Mucosa of descending colon (tissue), 3 donors: Measurements from ENCODE around the gene AHCYL2. TPM values are rescaled to one million over a fixed set of nuclear protein-coding genes. Genes with fewer than 3 reads are reported as not detected.

Experiments
- ATAC-seq: fragments of 200-7000 bp; cut with Tn5 transposase; one replicate; pipeline ENCODE4 v1.9.1; 2020; ENCODE audit warnings: mild to moderate bottlenecking, moderate library complexity
- DNase-seq, 3 donors: peaks; one replicate each; pipeline ENCODE4 v3.0.0-alpha.2; 2020
- H3K36me3 ChIP-seq: fragments of 200-600 bp; one replicate; pipeline ENCODE4 v1.8.0; 2021; ENCODE audit warnings: low read depth, mild to moderate bottlenecking
- H3K4me1 ChIP-seq: fragments of 200-600 bp; one replicate; pipeline ENCODE4 v1.8.0; 2021; ENCODE audit warnings: low read depth, mild to moderate bottlenecking
- H3K4me3 ChIP-seq: fragments of 200-600 bp; one replicate; pipeline ENCODE4 v1.8.0; 2021; ENCODE audit warnings: mild to moderate bottlenecking
- H3K9me3 ChIP-seq: fragments of 200-600 bp; one replicate; pipeline ENCODE4 v1.8.0; 2021; ENCODE audit warnings: mild to moderate bottlenecking
- CTCF ChIP-seq: fragments of 200-600 bp; IDR thresholded peaks from one replicate; pipeline ENCODE4 v1.8.0; 2022; ENCODE audit warnings: antibody characterized with exemption, mild to moderate bottlenecking
- intact Hi-C, 2 donors: fragments of 100-400 bp; cut with DNase I in 1 of 2; cut with micrococcal nuclease in 1 of 2; formaldehyde crosslinking; loops; one replicate each; pipeline versions ENCODE4 v1.11.0 to v1.11.1; 2022; cut with DNase I, micrococcal nuclease
- total RNA-seq, 3 donors: library from RNA; stranded (reverse); fragmentation: NEBNext Ultra II Directional in 2 of 3; extraction: Animal tissue kit (Norgen Biotek cat#: 25700) in 2 of 3; gene quantifications; one replicate each; pipeline versions ENCODE4 v1.2.1 to v1.2.4, GENCODE V29; 2021 to 2023
- donor health status: DM: no; HTN: no; CAD: no; lungs with moderate emphysema.
- donor health status: DM: no; HTN: no; CAD: no.
- donor health status: DM: no; HTN: yes; CAD: no.

Gene AHCYL2
- total RNA-seq, 3 donors from 2014 or later = 215 to 717 (median 467) TPM

- no peak for ATAC-seq
- H3K9me3 ChIP-seq = peaks cover 6% of the 10 kb centered on the region
- intact Hi-C loops = loop anchor here in 1 of 2 donors (10.0 kb wide), 1 partner anchor 63 kb away; no protein-coding TSS in a partner anchor
- no peak for DNase-seq
- H3K4me1 ChIP-seq = no peaks in the 10 kb centered on the region
- no peak overlapping the region for H3K4me3 ChIP-seq
- no peaks in the 10 kb centered on the region for H3K36me3 ChIP-seq
- no peak for TF ChIP-seq CTCF
Observed at GRCh38 chr7:129277629-129278028, 52.8 kb downstream of the AHCYL2 start.

GRCh38 chr7:129278688-129279087, 53.9 kb downstream of the AHCYL2 start:
- Histone ChIP-seq H3K4me1 (no peaks in the 10 kb centered on the region), H3K36me3 (no peaks in the 10 kb centered on the region), H3K9me3 (peaks cover 2% of the 10 kb centered on the region), H3K4me3 (no peak overlapping the region)
- intact Hi-C loops = loop anchor here in 1 of 2 donors (10.0 kb wide), 1 partner anchor 64 kb away; no protein-coding TSS in a partner anchor
- no peak for ATAC-seq
- no peak for DNase-seq
- no peak for TF ChIP-seq CTCF

GRCh38 chr7:129279757-129280156, 54.9 kb downstream of the AHCYL2 start:
- Histone ChIP-seq H3K9me3 (no peaks in the 10 kb centered on the region), H3K4me1 (no peaks in the 10 kb centered on the region), H3K36me3 (no peaks in the 10 kb centered on the region), H3K4me3 (no peak overlapping the region)
- TF ChIP-seq CTCF = no peak
- intact Hi-C loops = loop anchor here in 1 of 2 donors (10.0 kb wide), 1 partner anchor 65 kb away; no protein-coding TSS in a partner anchor
- ATAC-seq (no peak), DNase-seq (no peak)

GRCh38 chr7:129281163-129281562, 56.3 kb downstream of the AHCYL2 start:
- Histone ChIP-seq H3K9me3 (no peaks in the 10 kb centered on the region), H3K36me3 (no peaks in the 10 kb centered on the region), H3K4me1 (no peaks in the 10 kb centered on the region), H3K4me3 (no peak overlapping the region)
- ATAC-seq (no peak), DNase-seq (no peak)
- intact Hi-C loops = no loop called here
- TF ChIP-seq CTCF = no peak

GRCh38 chr7:129282865-129283264, 58.0 kb downstream of the AHCYL2 start:
- Histone ChIP-seq H3K4me1 (no peaks in the 10 kb centered on the region), H3K36me3 (no peaks in the 10 kb centered on the region), H3K4me3 (no peak overlapping the region), H3K9me3 (no peaks in the 10 kb centered on the region)
- no peak for ATAC-seq
- DNase-seq = no peak
- intact Hi-C loops = no loop called here
- TF ChIP-seq CTCF = no peak

GRCh38 chr7:129283936-129284335, 59.1 kb downstream of the AHCYL2 start:
- DNase-seq (no peak), ATAC-seq (no peak)
- Histone ChIP-seq H3K4me3 (no peak overlapping the region), H3K36me3 (no peaks in the 10 kb centered on the region), H3K9me3 (no peaks in the 10 kb centered on the region), H3K4me1 (no peaks in the 10 kb centered on the region)
- no peak for TF ChIP-seq CTCF
- intact Hi-C loops = no loop called here
